PC-9 (cell line): ENCODE measurements around the gene EP400. TPM values are rescaled to one million over a fixed set of nuclear protein-coding genes. Genes with fewer than 3 reads are reported as not detected.

ENCODE experiments used
- BruUV-seq: library from RNA; stranded (reverse); fragments of 400-500 nt; replicated peaks from 2 replicates; lab custom pipeline; 2021; lab: Mats Ljungman, UMichigan
- CTCF ChIA-PET: fragments of 300-600 bp; sonication (Branson Sonifier 250); formaldehyde crosslinking; loops from one replicate; lab custom pipeline; 2022; ENCODE audit warnings: antibody characterized with exemption; lab: Charles Lee
- POLR2A ChIA-PET: fragments of 300-600 bp; sonication (Branson Sonifier 250); formaldehyde crosslinking; loops from one replicate; lab custom pipeline; 2022; ENCODE audit warnings: antibody characterized with exemption; ENCODE audit not compliant: unreplicated experiment; lab: Charles Lee
- DNase-seq, 2 experiments: peaks; one replicate each; pipeline versions ENCODE4 v3.0.0 to v3.0.0-alpha.2; 2015 to 2022; ENCODE audit warnings: mixed read lengths in 1 of 2
- H2AFZ ChIP-seq: fragments of 200-600 bp; sonication (generic); 2 replicates; pipeline ENCODE4 v1.8.1; 2017; ENCODE audit warnings: antibody characterized with exemption
- H3F3A ChIP-seq: fragments of 200-600 bp; sonication (generic); 2 replicates; pipeline ENCODE4 v1.8.1; 2017; ENCODE audit warnings: antibody characterized with exemption, mild to moderate bottlenecking, low read depth; ENCODE audit not compliant: insufficient read depth
- H3K27ac ChIP-seq: fragments of 200-600 bp; sonication (generic); 2 replicates; pipeline ENCODE4 v1.6.1; 2016; ENCODE audit warnings: mixed run types
- H3K27me3 ChIP-seq: fragments of 200-600 bp; sonication (generic); 2 replicates; pipeline ENCODE4 v1.6.1; 2016; ENCODE audit warnings: low read depth, mixed run types; ENCODE audit not compliant: insufficient read depth
- H3K36me3 ChIP-seq: fragments of 200-600 bp; sonication (generic); 2 replicates; pipeline ENCODE4 v1.6.1; 2016; ENCODE audit warnings: low read depth, mixed run types
- H3K4me1 ChIP-seq: fragments of 200-600 bp; sonication (generic); replicated peaks from 2 replicates; pipeline ENCODE4 v1.6.1; 2016; ENCODE audit warnings: mixed run types; ENCODE audit not compliant: insufficient read depth
- H3K4me2 ChIP-seq: fragments of 200-600 bp; sonication (generic); 2 replicates; pipeline ENCODE4 v1.6.1; 2017; ENCODE audit warnings: mixed run types
- H3K4me3 ChIP-seq: fragments of 200-600 bp; sonication (generic); 2 replicates; pipeline ENCODE4 v1.6.1; 2016; ENCODE audit warnings: mixed run types
- H3K79me2 ChIP-seq: fragments of 200-600 bp; sonication (generic); 2 replicates; pipeline ENCODE4 v1.6.1; 2017; ENCODE audit warnings: low read depth, mixed run types
- H3K9me2 ChIP-seq: fragments of 200-600 bp; sonication (generic); 2 replicates; pipeline ENCODE4 v1.8.1; 2017; ENCODE audit warnings: mild to moderate bottlenecking; ENCODE audit not compliant: insufficient read depth
- H3K9me3 ChIP-seq: fragments of 200-600 bp; sonication (generic); 2 replicates; pipeline ENCODE4 v1.8.1; 2016; ENCODE audit warnings: low read depth; ENCODE audit not compliant: insufficient read depth
- H4K20me1 ChIP-seq: fragments of 200-600 bp; sonication (generic); 2 replicates; pipeline ENCODE4 v1.8.1; 2017; ENCODE audit not compliant: insufficient read depth
- EZH2 ChIP-seq: fragments of 200-600 bp; sonication (generic); IDR thresholded peaks from 2 replicates; pipeline ENCODE4 v1.8.0; 2017; ENCODE audit warnings: antibody characterized with exemption, low read depth
- intact Hi-C: fragments of 100-400 bp; cut with micrococcal nuclease; formaldehyde crosslinking; loops from one replicate; pipeline ENCODE4 v1.10.0; 2022; ENCODE audit not compliant: unreplicated experiment
- total RNA-seq: library from RNA; stranded (reverse); gene quantifications from 2 replicates; pipeline ENCODE4 v1.2.3, GENCODE V29; 2021
- TF ChIP-seq, protein P1 (sequence below): fragments of 200-600 bp; sonication (generic); conservative IDR thresholded peaks from 2 replicates; pipeline ENCODE4 v1.6.1; 2017; ENCODE audit warnings: mixed run types, antibody characterized with exemption, mild to moderate bottlenecking, moderate library complexity

Gene EP400
- total RNA-seq, 1 experiment from 2014 or later: 50.3 TPM

DNA sequence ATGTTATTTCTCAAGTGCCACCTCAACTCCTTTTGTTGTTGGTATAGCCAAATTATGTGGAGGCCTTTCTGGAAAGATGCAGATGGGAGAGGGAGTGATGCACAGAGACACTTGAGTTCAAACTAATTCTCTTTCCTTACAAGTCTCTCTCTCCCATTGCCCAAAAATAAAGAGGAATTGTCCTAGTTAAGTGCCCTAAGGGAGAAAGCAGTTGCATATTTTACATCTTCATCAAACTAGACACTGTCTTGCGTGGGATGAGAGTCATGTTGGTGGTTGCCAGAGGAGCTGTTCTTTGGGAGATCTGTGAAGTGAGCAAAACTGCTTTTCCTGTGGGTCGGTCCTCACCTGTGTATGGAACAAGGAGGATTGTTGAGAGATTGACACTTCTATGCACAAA is 72.2 kb downstream of the EP400 start:
- no TSS peak for BruUV-seq

DNA sequence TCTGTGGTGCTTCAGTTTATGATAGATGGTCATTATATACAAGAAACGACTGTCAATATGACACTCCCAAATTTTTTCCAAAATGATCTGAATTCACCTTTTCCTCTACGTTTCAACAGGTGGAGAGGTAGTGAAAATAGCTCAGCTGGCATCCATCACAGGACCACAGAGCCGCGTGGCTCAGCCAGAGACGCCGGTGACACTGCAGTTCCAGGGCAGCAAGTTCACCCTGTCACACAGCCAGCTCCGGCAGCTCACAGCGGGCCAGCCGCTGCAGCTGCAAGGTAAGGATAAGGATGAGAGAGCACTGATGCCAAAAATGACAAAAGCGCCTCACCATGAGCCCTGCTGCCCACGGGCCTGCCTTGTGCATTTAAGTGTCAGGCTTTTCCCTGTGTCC is 73.9 kb downstream of the EP400 start:
- TF ChIP-seq, protein P1, sequence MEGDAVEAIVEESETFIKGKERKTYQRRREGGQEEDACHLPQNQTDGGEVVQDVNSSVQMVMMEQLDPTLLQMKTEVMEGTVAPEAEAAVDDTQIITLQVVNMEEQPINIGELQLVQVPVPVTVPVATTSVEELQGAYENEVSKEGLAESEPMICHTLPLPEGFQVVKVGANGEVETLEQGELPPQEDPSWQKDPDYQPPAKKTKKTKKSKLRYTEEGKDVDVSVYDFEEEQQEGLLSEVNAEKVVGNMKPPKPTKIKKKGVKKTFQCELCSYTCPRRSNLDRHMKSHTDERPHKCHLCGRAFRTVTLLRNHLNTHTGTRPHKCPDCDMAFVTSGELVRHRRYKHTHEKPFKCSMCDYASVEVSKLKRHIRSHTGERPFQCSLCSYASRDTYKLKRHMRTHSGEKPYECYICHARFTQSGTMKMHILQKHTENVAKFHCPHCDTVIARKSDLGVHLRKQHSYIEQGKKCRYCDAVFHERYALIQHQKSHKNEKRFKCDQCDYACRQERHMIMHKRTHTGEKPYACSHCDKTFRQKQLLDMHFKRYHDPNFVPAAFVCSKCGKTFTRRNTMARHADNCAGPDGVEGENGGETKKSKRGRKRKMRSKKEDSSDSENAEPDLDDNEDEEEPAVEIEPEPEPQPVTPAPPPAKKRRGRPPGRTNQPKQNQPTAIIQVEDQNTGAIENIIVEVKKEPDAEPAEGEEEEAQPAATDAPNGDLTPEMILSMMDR: no peak
- no peak for TF ChIP-seq EZH2
- no peak overlapping the region for H3K4me2 ChIP-seq
- BruUV-seq: no TSS peak
- no peaks in the 10 kb centered on the region for H3K4me1 ChIP-seq
- DNase-seq: no peak
- H3K27me3 ChIP-seq: no peaks in the 10 kb centered on the region
- no peaks in the 10 kb centered on the region for H3K9me2 ChIP-seq
- peaks cover 12% of the 10 kb centered on the region; the same call in 1 of the 2 replicates for H4K20me1 ChIP-seq
- H3K4me3 ChIP-seq: no peak overlapping the region
- peaks cover 50% of the 10 kb centered on the region for H3K36me3 ChIP-seq
- ChIA-PET CTCF (interaction anchor here (1.0 kb wide), 1 partner anchor 172 kb away, joined by 3 read pairs; no protein-coding TSS in a partner anchor), POLR2A (no interaction called here)
- no peak overlapping the region for H2AFZ ChIP-seq
- H3F3A ChIP-seq: no peaks in the 10 kb centered on the region; the same call in 1 of the 2 replicates
- H3K79me2 ChIP-seq: no peaks in the 10 kb centered on the region
- intact Hi-C loops: no loop called here
- H3K9me3 ChIP-seq: no peaks in the 10 kb centered on the region
- no peak overlapping the region for H3K27ac ChIP-seq

More for the DNA sequence above, 72.2 kb downstream of the EP400 start:
- intact Hi-C loops: no loop called here
- Histone ChIP-seq H3K4me2 (no peak overlapping the region), H2AFZ (no peak overlapping the region), H3K36me3 (peaks cover 42% of the 10 kb centered on the region), H3F3A (no peaks in the 10 kb centered on the region; the same call in 1 of the 2 replicates), H3K79me2 (no peaks in the 10 kb centered on the region), H3K27me3 (no peaks in the 10 kb centered on the region), H3K4me1 (no peaks in the 10 kb centered on the region), H3K4me3 (no peak overlapping the region), H4K20me1 (peaks cover 9% of the 10 kb centered on the region; the same call in 1 of the 2 replicates), H3K9me3 (no peaks in the 10 kb centered on the region), H3K27ac (no peak overlapping the region), H3K9me2 (no peaks in the 10 kb centered on the region)
- ChIA-PET POLR2A (no interaction called here), CTCF (no interaction called here)
- TF ChIP-seq, protein P1: no peak
- no peak for TF ChIP-seq EZH2
- no peak for DNase-seq

DNA sequence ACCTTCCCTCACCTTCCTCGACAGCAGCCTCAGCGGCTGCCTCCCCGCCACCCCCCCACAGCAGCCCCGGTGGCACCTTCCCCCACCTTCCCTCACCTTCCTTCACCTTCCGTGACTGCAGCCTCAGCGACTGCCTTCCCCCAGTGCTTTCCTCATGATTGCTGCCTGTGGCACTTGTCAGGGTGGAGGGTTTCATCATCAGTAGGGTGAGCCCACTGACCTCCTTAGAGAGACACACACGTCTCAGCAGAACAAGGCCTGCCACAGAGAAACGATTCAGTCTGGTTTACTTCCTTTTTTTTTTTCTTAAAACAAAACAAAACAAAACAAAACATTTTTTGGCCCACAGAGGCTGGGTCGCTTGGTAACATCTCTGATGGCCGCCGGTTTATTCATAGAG is 75.0 kb downstream of the EP400 start:
- no peaks in the 10 kb centered on the region for H3K9me2 ChIP-seq
- ChIA-PET CTCF (no interaction called here), POLR2A (no interaction called here)
- H2AFZ ChIP-seq: no peak overlapping the region
- no peaks in the 10 kb centered on the region for H3K79me2 ChIP-seq
- no peaks in the 10 kb centered on the region for H3K4me1 ChIP-seq
- intact Hi-C loops: no loop called here
- H3K36me3 ChIP-seq: peaks cover 53% of the 10 kb centered on the region
- DNase-seq: no peak
- no peak overlapping the region for H3K27ac ChIP-seq
- H3K27me3 ChIP-seq: no peaks in the 10 kb centered on the region
- H4K20me1 ChIP-seq: peaks cover 12% of the 10 kb centered on the region; the same call in 1 of the 2 replicates
- no peak overlapping the region for H3K4me2 ChIP-seq
- no peaks in the 10 kb centered on the region for H3K9me3 ChIP-seq
- H3K4me3 ChIP-seq: no peak overlapping the region
- H3F3A ChIP-seq: peaks cover 3% of the 10 kb centered on the region
- BruUV-seq: no TSS peak
- TF ChIP-seq, protein P1: no peak
- TF ChIP-seq EZH2: no peak
